GM23338 (cell line): ENCODE data around the gene PCBP3.
"Not testable (repeated sequence)": the region's sequence is repeated elsewhere in the genome, so short reads cannot be mapped to it uniquely, and the experiment has no call there.

Source experiments
- CREB1 ChIP-seq: fragments of 250-450 bp; sonication (Bioruptor Pico); IDR thresholded peaks from 2 replicates; pipeline ENCODE4 v1.5.0; 2020; ENCODE audit warnings: low read depth, mild to moderate bottlenecking, moderate library complexity
- EZH2 ChIP-seq: fragments of 200-600 bp; sonication (generic); IDR thresholded peaks from one replicate; pipeline ENCODE4 v1.8.0; 2017; ENCODE audit warnings: antibody characterized with exemption, mild to moderate bottlenecking, low read depth; ENCODE audit not compliant: unreplicated experiment
- EZH2phosphoT487 ChIP-seq: fragments of 200-600 bp; sonication (generic); IDR thresholded peaks from one replicate; pipeline ENCODE4 v1.8.1; 2018; ENCODE audit warnings: antibody characterized with exemption; ENCODE audit not compliant: unreplicated experiment
- JUNB ChIP-seq: IDR thresholded peaks from one replicate; pipeline ENCODE4 v1.6.1; 2016; ENCODE audit warnings: antibody characterized with exemption; ENCODE audit not compliant: unreplicated experiment
- POLR2AphosphoS5 ChIP-seq: IDR thresholded peaks from 2 replicates; pipeline ENCODE4 v1.6.1; 2016; ENCODE audit warnings: antibody characterized with exemption, low read depth
- ZNF114 ChIP-seq: fragments of 250-450 bp; sonication (Bioruptor Pico); IDR thresholded peaks from 2 replicates; pipeline ENCODE4 v1.5.0; 2020; ENCODE audit warnings: mild to moderate bottlenecking, moderate library complexity
- ZNF331 ChIP-seq: fragments of 250-450 bp; sonication (Bioruptor Pico); IDR thresholded peaks from 2 replicates; pipeline ENCODE4 v1.5.0; 2020; ENCODE audit warnings: low read depth, mild to moderate bottlenecking, moderate library complexity
- TF ChIP-seq, protein P1 (sequence below), 2 experiments: fragments of 200-600 bp in 1 of 2; sonication (generic) in 1 of 2; conservative IDR thresholded peaks; 2 replicates each; pipeline versions ENCODE4 v1.5.1 to v1.6.1; 2016 to 2017; ENCODE audit warnings: antibody characterized with exemption in 2 of 2, low read depth in 2 of 2, mild to moderate bottlenecking in 2 of 2, moderate library complexity in 1 of 2
- TF ChIP-seq, protein P2 (sequence below): IDR thresholded peaks from one replicate; pipeline ENCODE4 v1.6.1; 2018; ENCODE audit warnings: antibody characterized with exemption; ENCODE audit not compliant: unreplicated experiment
- TF ChIP-seq, protein P3 (sequence below): IDR thresholded peaks from 2 replicates; pipeline ENCODE4 v1.6.1; 2016; ENCODE audit warnings: antibody characterized with exemption

DNA sequence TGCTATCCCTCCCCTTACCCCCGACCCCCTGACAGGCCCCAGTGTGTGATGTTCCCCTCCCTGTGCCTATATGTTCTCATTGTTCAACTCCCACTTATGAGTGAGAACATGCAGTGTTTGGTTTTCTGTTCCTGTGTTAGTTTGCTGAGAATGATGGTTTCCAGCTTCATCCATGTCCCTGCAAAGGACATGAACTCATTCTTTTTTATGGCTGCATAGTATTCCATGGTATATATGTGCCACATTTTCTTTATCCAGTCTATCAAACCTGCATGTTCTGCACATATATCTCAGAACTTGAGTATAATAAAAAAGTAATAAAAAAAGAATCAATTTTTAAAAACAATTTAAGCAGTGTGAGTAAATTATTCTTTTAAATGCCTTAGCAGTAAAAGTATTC is 76.7 kb downstream of the PCBP3 start:
- TF ChIP-seq, protein P1, sequence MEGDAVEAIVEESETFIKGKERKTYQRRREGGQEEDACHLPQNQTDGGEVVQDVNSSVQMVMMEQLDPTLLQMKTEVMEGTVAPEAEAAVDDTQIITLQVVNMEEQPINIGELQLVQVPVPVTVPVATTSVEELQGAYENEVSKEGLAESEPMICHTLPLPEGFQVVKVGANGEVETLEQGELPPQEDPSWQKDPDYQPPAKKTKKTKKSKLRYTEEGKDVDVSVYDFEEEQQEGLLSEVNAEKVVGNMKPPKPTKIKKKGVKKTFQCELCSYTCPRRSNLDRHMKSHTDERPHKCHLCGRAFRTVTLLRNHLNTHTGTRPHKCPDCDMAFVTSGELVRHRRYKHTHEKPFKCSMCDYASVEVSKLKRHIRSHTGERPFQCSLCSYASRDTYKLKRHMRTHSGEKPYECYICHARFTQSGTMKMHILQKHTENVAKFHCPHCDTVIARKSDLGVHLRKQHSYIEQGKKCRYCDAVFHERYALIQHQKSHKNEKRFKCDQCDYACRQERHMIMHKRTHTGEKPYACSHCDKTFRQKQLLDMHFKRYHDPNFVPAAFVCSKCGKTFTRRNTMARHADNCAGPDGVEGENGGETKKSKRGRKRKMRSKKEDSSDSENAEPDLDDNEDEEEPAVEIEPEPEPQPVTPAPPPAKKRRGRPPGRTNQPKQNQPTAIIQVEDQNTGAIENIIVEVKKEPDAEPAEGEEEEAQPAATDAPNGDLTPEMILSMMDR (conservative IDR thresholded peaks at IDR 0.05; ENCODE audit: low read depth in 2 of 2) = not testable (repeated sequence)
- not testable (repeated sequence) for TF ChIP-seq POLR2AphosphoS5; ZNF331; EZH2; EZH2phosphoT487; CREB1; JUNB; ZNF114 (CRISPR knock-in tag)
- TF ChIP-seq, protein P2, sequence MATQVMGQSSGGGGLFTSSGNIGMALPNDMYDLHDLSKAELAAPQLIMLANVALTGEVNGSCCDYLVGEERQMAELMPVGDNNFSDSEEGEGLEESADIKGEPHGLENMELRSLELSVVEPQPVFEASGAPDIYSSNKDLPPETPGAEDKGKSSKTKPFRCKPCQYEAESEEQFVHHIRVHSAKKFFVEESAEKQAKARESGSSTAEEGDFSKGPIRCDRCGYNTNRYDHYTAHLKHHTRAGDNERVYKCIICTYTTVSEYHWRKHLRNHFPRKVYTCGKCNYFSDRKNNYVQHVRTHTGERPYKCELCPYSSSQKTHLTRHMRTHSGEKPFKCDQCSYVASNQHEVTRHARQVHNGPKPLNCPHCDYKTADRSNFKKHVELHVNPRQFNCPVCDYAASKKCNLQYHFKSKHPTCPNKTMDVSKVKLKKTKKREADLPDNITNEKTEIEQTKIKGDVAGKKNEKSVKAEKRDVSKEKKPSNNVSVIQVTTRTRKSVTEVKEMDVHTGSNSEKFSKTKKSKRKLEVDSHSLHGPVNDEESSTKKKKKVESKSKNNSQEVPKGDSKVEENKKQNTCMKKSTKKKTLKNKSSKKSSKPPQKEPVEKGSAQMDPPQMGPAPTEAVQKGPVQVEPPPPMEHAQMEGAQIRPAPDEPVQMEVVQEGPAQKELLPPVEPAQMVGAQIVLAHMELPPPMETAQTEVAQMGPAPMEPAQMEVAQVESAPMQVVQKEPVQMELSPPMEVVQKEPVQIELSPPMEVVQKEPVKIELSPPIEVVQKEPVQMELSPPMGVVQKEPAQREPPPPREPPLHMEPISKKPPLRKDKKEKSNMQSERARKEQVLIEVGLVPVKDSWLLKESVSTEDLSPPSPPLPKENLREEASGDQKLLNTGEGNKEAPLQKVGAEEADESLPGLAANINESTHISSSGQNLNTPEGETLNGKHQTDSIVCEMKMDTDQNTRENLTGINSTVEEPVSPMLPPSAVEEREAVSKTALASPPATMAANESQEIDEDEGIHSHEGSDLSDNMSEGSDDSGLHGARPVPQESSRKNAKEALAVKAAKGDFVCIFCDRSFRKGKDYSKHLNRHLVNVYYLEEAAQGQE = not testable (repeated sequence)
- TF ChIP-seq, protein P3, sequence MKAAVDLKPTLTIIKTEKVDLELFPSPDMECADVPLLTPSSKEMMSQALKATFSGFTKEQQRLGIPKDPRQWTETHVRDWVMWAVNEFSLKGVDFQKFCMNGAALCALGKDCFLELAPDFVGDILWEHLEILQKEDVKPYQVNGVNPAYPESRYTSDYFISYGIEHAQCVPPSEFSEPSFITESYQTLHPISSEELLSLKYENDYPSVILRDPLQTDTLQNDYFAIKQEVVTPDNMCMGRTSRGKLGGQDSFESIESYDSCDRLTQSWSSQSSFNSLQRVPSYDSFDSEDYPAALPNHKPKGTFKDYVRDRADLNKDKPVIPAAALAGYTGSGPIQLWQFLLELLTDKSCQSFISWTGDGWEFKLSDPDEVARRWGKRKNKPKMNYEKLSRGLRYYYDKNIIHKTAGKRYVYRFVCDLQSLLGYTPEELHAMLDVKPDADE = not testable (repeated sequence)
